ENCODE results near the gene PRKAG1. TPM values are rescaled to one million over a fixed set of nuclear protein-coding genes. Genes with fewer than 3 reads are reported as not detected.

Gene PRKAG1
- total and polyA plus RNA-seq, 2 donors (not counting 1 experiment from before 2014, with no cell fraction given), result 28.5 to 60.0 TPM

DNA sequence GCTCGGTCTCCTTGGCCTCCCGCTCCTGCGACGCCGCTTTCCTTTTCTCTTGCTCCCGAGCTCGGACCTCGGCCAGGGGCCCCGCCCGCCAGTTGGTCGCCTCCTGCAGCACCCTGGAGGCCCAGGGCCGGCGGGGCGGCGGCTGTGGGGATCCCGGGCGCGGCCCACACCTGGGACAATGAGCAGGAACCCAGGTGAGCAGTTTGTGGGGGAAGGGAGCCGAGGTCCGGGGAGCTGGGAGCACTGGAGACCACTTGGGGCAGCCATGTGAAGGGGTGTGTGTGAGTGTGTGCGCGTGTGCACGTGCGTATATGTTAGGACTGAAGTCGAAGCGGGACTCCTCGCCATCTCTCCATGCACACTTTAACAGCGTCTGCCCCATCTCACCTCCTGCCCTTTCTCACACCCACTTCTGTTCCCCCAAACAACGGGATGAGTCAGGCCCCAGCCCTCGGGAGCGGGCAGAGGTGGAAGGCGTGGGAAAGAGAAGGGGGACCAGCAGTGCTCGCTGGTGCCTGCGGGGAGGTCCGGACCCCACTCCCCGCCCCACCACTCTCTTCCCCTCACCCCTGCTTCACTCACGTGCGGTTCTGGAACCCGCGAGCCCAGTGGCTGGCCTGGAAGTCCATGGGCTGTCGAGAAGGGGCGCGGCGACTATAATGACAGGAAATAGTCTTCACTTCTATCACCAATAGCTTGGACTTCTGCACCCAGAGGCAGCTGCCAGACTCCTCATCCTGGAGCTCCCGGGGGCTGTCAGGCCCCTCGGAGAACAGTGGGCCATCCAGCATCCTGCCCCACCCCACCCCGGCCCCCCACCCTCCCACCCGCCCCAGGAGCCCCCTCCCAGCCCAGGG, 19.9 kb downstream of the PRKAG1 start:
- Mint-ChIP-seq H3K4me3 (peak overlapping the region; percentile 89), H3K4me1 (peaks cover 44% of the 10 kb centered on the region), H3K27me3 (peaks cover 31% of the 10 kb centered on the region), H3K9me3 (ENCODE audit: insufficient read depth) (no peaks in the 10 kb centered on the region), H3K27ac (peak overlapping the region; percentile 37)
- H3K27me3 ChIP-seq (replicated peaks in 1 of 4; ENCODE audit: control extremely low read depth in 1 of 4, control insufficient read depth in 3 of 4, insufficient read depth in 4 of 4, low read length in 3 of 4), result peaks cover 0 to 68% (median 25%) of the 10 kb centered on the region in 4 experiments
- 3% methylated on average over 26 of the region's 48 CpGs for WGBS (ENCODE audit: insufficient coverage)
- POLR2A ChIA-PET, result interaction anchor here (1.1 to 2.8 kb wide), 5 partner anchors 18 to 71 kb away, joined by 3 to 19 read pairs (median 6); partner anchors contain the start of genes RHEBL1 and WNT1
- H3K27ac ChIP-seq (ENCODE audit: low read length in 2 of 2), result no peak overlapping the region
- peak overlapping the region; percentile 72 for H3K9ac ChIP-seq (ENCODE audit: low read length)
- H3K36me3 ChIP-seq (replicated peaks in 1 of 2; ENCODE audit: control extremely low read depth in 1 of 2, control insufficient read depth in 1 of 2, extremely low read depth in 1 of 2, insufficient read depth in 2 of 2, low read length in 1 of 2), result peaks cover 0 to 22% of the 10 kb centered on the region in 2 experiments
- peak overlapping the region in 4 of 5 experiments; percentile 27 to 71 (median 60) for H3K4me3 ChIP-seq (ENCODE audit: control extremely low read depth in 1 of 5, extremely low read depth in 1 of 5, insufficient read depth in 1 of 5, low read depth in 2 of 5, low read length in 4 of 5)
- peak overlapping the region; percentile 78 for H2AFZ ChIP-seq (ENCODE audit: insufficient read depth, low read depth, low read length, poor library complexity, severe bottlenecking)
- CTCF ChIA-PET, result interaction anchor here (1.3 to 6.7 kb wide), 8 partner anchors 16 to 94 kb away, joined by 4 to 61 read pairs (median 18); partner anchors contain the start of genes DHH, FKBP11 and PRKAG1
- peak; percentile 66 for DNase-seq
- H3K9me3 ChIP-seq (ENCODE audit: control extremely low read depth in 1 of 3, control insufficient read depth in 2 of 3, insufficient read depth in 1 of 3, low read length in 2 of 3), result peaks cover 0 to 4% (median 0%) of the 10 kb centered on the region in 3 donors
- peaks cover 39 to 44% of the 10 kb centered on the region in 2 donors for H3K4me1 ChIP-seq (ENCODE audit: control insufficient read depth in 2 of 2, insufficient read depth in 2 of 2, low read length in 2 of 2)
- intact Hi-C loops (cut with micrococcal nuclease), result loop anchor here (5.0 kb wide), 3 partner anchors 59 to 744 kb away; partner anchors contain the start of genes DDX23 and TMBIM6
- no peak for TF ChIP-seq EZH2 (IDR thresholded peaks at IDR 0.05; ENCODE audit: borderline replicate concordance, insufficient read depth, low read depth, low read length, poor library complexity, severe bottlenecking)
- TF ChIP-seq, protein P1, sequence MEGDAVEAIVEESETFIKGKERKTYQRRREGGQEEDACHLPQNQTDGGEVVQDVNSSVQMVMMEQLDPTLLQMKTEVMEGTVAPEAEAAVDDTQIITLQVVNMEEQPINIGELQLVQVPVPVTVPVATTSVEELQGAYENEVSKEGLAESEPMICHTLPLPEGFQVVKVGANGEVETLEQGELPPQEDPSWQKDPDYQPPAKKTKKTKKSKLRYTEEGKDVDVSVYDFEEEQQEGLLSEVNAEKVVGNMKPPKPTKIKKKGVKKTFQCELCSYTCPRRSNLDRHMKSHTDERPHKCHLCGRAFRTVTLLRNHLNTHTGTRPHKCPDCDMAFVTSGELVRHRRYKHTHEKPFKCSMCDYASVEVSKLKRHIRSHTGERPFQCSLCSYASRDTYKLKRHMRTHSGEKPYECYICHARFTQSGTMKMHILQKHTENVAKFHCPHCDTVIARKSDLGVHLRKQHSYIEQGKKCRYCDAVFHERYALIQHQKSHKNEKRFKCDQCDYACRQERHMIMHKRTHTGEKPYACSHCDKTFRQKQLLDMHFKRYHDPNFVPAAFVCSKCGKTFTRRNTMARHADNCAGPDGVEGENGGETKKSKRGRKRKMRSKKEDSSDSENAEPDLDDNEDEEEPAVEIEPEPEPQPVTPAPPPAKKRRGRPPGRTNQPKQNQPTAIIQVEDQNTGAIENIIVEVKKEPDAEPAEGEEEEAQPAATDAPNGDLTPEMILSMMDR (IDR thresholded peaks at IDR 0.05), result no peak
- peaks cover 10% of the 10 kb centered on the region for H4K20me1 ChIP-seq (ENCODE audit: control insufficient read depth, insufficient read depth, low read length, poor library complexity, severe bottlenecking)
- H3K79me2 ChIP-seq (ENCODE audit: control insufficient read depth, insufficient read depth, low read length), result no peaks in the 10 kb centered on the region
- peak; percentile 6 for ATAC-seq (ENCODE audit: low read depth)
- H3K4me2 ChIP-seq (replicated peaks; ENCODE audit: low read depth, low read length, poor library complexity, severe bottlenecking), result peak overlapping the region; percentile 98

Data from B cell (primary cell).